NAMALWA (cell line): ENCODE data around the gene C19orf53.

Experiments used
- DNase-seq: peaks from one replicate; pipeline ENCODE4 v3.0.0-alpha.2; 2015; ENCODE audit warnings: low spot score

C19orf53 gene

DNA sequence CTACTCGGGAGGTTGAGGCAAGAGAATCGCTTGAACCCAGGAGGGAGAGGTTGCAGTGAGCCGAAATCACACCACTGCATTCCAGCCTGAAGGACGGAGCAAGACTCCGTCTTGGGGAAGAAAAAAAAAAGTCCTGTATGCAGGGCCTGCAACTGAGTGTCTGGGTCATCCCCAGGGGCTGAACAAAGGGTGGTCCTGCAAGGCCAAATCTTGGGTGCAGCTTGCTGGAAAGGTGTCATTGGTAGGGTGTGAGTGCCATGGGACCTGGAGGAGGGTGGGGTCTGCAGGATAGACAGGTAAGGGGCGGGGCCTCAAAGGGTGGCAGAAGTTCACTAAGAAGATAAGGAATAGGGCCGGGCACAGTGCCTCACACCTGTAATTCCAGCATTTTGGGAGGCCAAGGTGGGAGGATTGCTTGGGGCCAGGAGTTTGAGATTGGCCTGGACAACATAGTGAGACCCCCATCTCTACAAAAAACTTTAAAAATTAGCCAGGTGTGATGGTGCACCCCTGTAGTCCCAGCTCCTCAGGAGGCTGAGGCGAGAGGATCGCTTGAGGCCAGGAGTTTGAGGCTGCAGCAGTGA lies 52.5 kb downstream of the C19orf53 start:
- DNase-seq, result no peak

DNA sequence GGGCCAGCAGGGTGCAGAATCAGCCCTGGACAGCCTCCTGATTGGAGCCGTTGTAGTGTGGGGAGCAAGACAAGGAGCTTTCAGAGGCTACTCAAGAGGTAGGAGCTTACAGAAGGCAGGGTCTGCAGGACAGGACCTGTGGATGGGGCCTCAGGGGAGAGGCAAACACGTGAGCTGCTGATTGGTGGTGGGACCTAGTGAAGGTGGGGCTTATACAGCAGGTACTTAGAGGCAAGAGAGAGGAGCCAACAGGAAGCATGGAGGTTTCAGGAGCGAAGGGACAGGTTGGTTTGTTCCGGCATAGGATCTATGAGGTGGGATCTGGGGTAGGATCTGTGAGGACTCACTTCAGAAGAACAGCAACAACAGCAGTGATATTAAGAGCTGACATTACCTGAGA lies 53.4 kb downstream of the C19orf53 start:
- no peak for DNase-seq
